Lower leg skin (tissue), 4 donors: ENCODE measurements around the gene ZNF274. TPM values are rescaled to one million over a fixed set of nuclear protein-coding genes. Genes with fewer than 3 reads are reported as not detected.
"Not testable (repeated sequence)": the region's sequence is repeated elsewhere in the genome, so short reads cannot be mapped to it uniquely, and the experiment has no call there.

Experiments used
- DNase-seq, 2 donors: peaks; one replicate each; pipeline ENCODE4 v3.0.0-alpha.2; 2019; ENCODE audit warnings: low spot score in 2 of 2
- H3K4me3 ChIP-seq: fragments of 200-600 bp; sonication (generic); 2 replicates; pipeline ENCODE4 v1.5.1; 2017; ENCODE audit warnings: mild to moderate bottlenecking, low read depth; ENCODE audit not compliant: poor library complexity, severe bottlenecking
- CTCF ChIP-seq, 3 donors: fragments of 450-650 bp; IDR thresholded peaks; one replicate each; pipeline ENCODE4 v1.5.1; 2016; ENCODE audit warnings: antibody characterized with exemption in 3 of 3, mild to moderate bottlenecking in 3 of 3, moderate library complexity in 2 of 3
- POLR2A ChIP-seq, 2 donors: fragments of 450-650 bp; IDR thresholded peaks; one replicate each; pipeline ENCODE4 v1.6.1; 2016 to 2017; ENCODE audit warnings: antibody characterized with exemption in 2 of 2, mild to moderate bottlenecking in 1 of 2, moderate library complexity in 1 of 2
- WGBS, 2 donors: methylation state at CpG; one replicate each; pipeline ENCODE4 v1.1.5; 2018; 5-methylcytosine and 5-hydroxymethylcytosine counted together
- intact Hi-C: fragments of 100-400 bp; cut with DNase I; formaldehyde crosslinking; loops from one replicate; pipeline ENCODE4 v1.15.0; 2023; ENCODE audit warnings: low total_unique reads
- total RNA-seq, 4 donors: library from RNA; depleted of rRNA; stranded (reverse); fragments of >200 nt; gene quantifications; one replicate each; pipeline ENCODE4 v1.1.0, GENCODE V29; 2016

ZNF274 gene
- total RNA-seq, 4 donors from 2014 or later = 32.5 to 58.5 (median 34.2) TPM

GRCh38 chr19:58229255-58229639 lies 46.4 kb downstream of the ZNF274 start:
- no peak for DNase-seq
- 8 to 21% methylated on average over 13 of the region's 13 CpGs for WGBS, 2 donors
- H3K4me3 ChIP-seq = no peak overlapping the region
- intact Hi-C loops = no loop called here
- TF ChIP-seq POLR2A (IDR thresholded peaks at IDR 0.05) = no peak
- TF ChIP-seq CTCF (IDR thresholded peaks at IDR 0.05) = no peak

GRCh38 chr19:58237324-58237723 lies 54.5 kb downstream of the ZNF274 start:
- no peak for DNase-seq
- no peak overlapping the region for H3K4me3 ChIP-seq
- TF ChIP-seq CTCF (IDR thresholded peaks at IDR 0.05) (no peak), POLR2A (IDR thresholded peaks at IDR 0.05) (no peak)
- intact Hi-C loops = no loop called here
- 92 to 99% methylated on average over 10 of the region's 10 CpGs for WGBS, 2 donors

GRCh38 chr19:58243351-58243750 lies 60.5 kb downstream of the ZNF274 start:
- intact Hi-C loops = no loop called here
- DNase-seq = no peak
- no peak overlapping the region for H3K4me3 ChIP-seq
- TF ChIP-seq CTCF (IDR thresholded peaks at IDR 0.05) (no peak), POLR2A (IDR thresholded peaks at IDR 0.05) (no peak)
- WGBS, 2 donors = 92 to 95% methylated on average over 6 of the region's 6 CpGs

- intact Hi-C loops = loop anchor here (2.0 kb wide), 1 partner anchor 1752 kb away; no protein-coding TSS in a partner anchor
- DNase-seq = no peak
- TF ChIP-seq POLR2A (IDR thresholded peaks at IDR 0.05) (no peak), CTCF (IDR thresholded peaks at IDR 0.05) (no peak)
- no peak overlapping the region for H3K4me3 ChIP-seq
- 91 to 96% methylated on average over 3 of the region's 3 CpGs for WGBS, 2 donors
Measured at GRCh38 chr19:58248886-58249285, 66.0 kb downstream of the ZNF274 start.

GRCh38 chr19:58252102-58252685 lies 69.3 kb downstream of the ZNF274 start:
- no peak for DNase-seq
- TF ChIP-seq CTCF (IDR thresholded peaks at IDR 0.05) = no peak
- TF ChIP-seq POLR2A (IDR thresholded peaks at IDR 0.05) = no peak

GRCh38 chr19:58258259-58258658 lies 75.4 kb downstream of the ZNF274 start:
- H3K4me3 ChIP-seq, DNase-seq, intact Hi-C loops: not testable (repeated sequence)
- WGBS, 2 donors = 90 to 93% methylated on average over 4 of the region's 4 CpGs

More at GRCh38 chr19:58252102-58252685, 69.3 kb downstream of the ZNF274 start:
- WGBS, 2 donors = 95 to 99% methylated on average over 2 of the region's 2 CpGs
- intact Hi-C loops = no loop called here
- H3K4me3 ChIP-seq = no peak overlapping the region
